Measurements from ENCODE around the gene CLPTM1.

GRCh38 chr19:44925114-44925891, 29.9 kb upstream of the CLPTM1 start:
- TF ChIP-seq POLR2AphosphoS5 (IDR thresholded peaks at IDR 0.05; ENCODE audit: low read depth, low read length) (no peak), SIN3A (IDR thresholded peaks at IDR 0.05; ENCODE audit: borderline replicate concordance, insufficient read depth, low read length) (no peak), FOXP2 (optimal IDR thresholded peaks at IDR 0.05; ENCODE audit: borderline replicate concordance, extremely low read depth, extremely low read length, insufficient read depth) (no peak)
